HepG2 (cell line): ENCODE data around the gene IHH. TPM values are rescaled to one million over a fixed set of nuclear protein-coding genes. Genes with fewer than 3 reads are reported as not detected.

ENCODE experiments used
- BCL3 ChIP-seq: sonication (generic); formaldehyde crosslinking; IDR thresholded peaks from 2 replicates; pipeline ENCODE4 v1.5.1; 2020; ENCODE audit warnings: mild to moderate bottlenecking, missing genetic modification reagents, moderate library complexity
- CERS6 ChIP-seq: sonication (generic); formaldehyde crosslinking; IDR thresholded peaks from 2 replicates; pipeline ENCODE4 v1.5.0; 2020; ENCODE audit warnings: missing genetic modification reagents
- JUND ChIP-seq: sonication (generic); formaldehyde crosslinking; IDR thresholded peaks from 2 replicates; pipeline ENCODE4 v1.8.0; 2022; ENCODE audit warnings: mild to moderate bottlenecking, missing genetic modification reagents
- KLF15 ChIP-seq: sonication (generic); formaldehyde crosslinking; IDR thresholded peaks from 2 replicates; pipeline ENCODE4 v1.8.1; 2023; ENCODE audit warnings: borderline replicate concordance, mild to moderate bottlenecking, inconsistent platforms, missing genetic modification reagents, mixed read lengths
- MLLT10 ChIP-seq: sonication (generic); formaldehyde crosslinking; IDR thresholded peaks from 2 replicates; pipeline ENCODE4 v1.4.0; 2020; ENCODE audit warnings: missing genetic modification reagents
- NCOA2 ChIP-seq: sonication (generic); formaldehyde crosslinking; IDR thresholded peaks from 2 replicates; pipeline ENCODE4 v1.8.0; 2022; ENCODE audit warnings: inconsistent platforms
- NFKBIZ ChIP-seq: IDR thresholded peaks from 2 replicates; pipeline ENCODE4 v1.6.1; 2018; ENCODE audit warnings: missing genetic modification reagents, missing compliant biosample characterization
- RBFOX2 ChIP-seq: fragments of 200-400 bp; formaldehyde crosslinking; IDR thresholded peaks from 2 replicates; pipeline ENCODE4 v1.6.1; 2017; ENCODE audit warnings: low read depth, mild to moderate bottlenecking, low read length
- ZBTB40 ChIP-seq, 2 experiments: fragments of 450-650 bp in 1 of 2; sonication (generic) in 1 of 2; formaldehyde crosslinking in 1 of 2; IDR thresholded peaks; 2 replicates each; pipeline versions ENCODE4 v1.6.1 to v1.8.0; 2016 to 2022; ENCODE audit warnings: antibody characterized with exemption in 1 of 2, mild to moderate bottlenecking in 1 of 2, missing genetic modification reagents in 1 of 2
- ZNF337 ChIP-seq: sonication (generic); formaldehyde crosslinking; IDR thresholded peaks from 2 replicates; pipeline ENCODE4 v1.5.1; 2020; ENCODE audit warnings: missing genetic modification reagents, low read depth, mild to moderate bottlenecking, borderline replicate concordance
- ZNF431 ChIP-seq: sonication (generic); formaldehyde crosslinking; IDR thresholded peaks from 2 replicates; pipeline ENCODE4 v1.9.0; 2022; ENCODE audit warnings: missing genetic modification reagents, low read depth, mild to moderate bottlenecking, borderline replicate concordance
- ZNF451 ChIP-seq: sonication (generic); formaldehyde crosslinking; IDR thresholded peaks from 2 replicates; pipeline ENCODE4 v1.5.0; 2020; ENCODE audit warnings: mild to moderate bottlenecking, missing genetic modification reagents
- ZNF607 ChIP-seq: sonication (generic); formaldehyde crosslinking; IDR thresholded peaks from 2 replicates; pipeline ENCODE4 v1.5.1; 2020; ENCODE audit warnings: missing genetic modification reagents, mild to moderate bottlenecking, borderline replicate concordance
- ZNF615 ChIP-seq: sonication (generic); formaldehyde crosslinking; IDR thresholded peaks from 2 replicates; pipeline ENCODE4 v1.5.0; 2020; ENCODE audit warnings: mild to moderate bottlenecking, missing genetic modification reagents, borderline replicate concordance
- ZNF619 ChIP-seq: sonication (generic); formaldehyde crosslinking; IDR thresholded peaks from 2 replicates; pipeline ENCODE4 v1.4.0; 2020; ENCODE audit warnings: mild to moderate bottlenecking, missing genetic modification reagents
- ZNF790 ChIP-seq: sonication (generic); formaldehyde crosslinking; IDR thresholded peaks from 2 replicates; pipeline ENCODE4 v1.8.0; 2022; ENCODE audit warnings: missing genetic modification reagents, mild to moderate bottlenecking, borderline replicate concordance
- polyA plus RNA-seq, 8 experiments: library from polyadenylated mRNA; depleted of rRNA in 3 of 8; stranded (reverse) in 7 of 8; unstranded in 1 of 8; fragments of >200 nt; fragmentation: Illumina TruSeq in 4 of 8; extraction: Trizol in 4 of 8; gene quantifications; 2 replicates each; pipeline versions ENCODE4 v1.2.1 to v1.2.3, GENCODE V29; 2011 to 2016; ENCODE audit warnings: low read depth in 4 of 8, missing spikeins in 1 of 8, mixed read lengths in 1 of 8; ENCODE audit not compliant: insufficient read depth in 1 of 8
- total RNA-seq, 5 experiments: library from RNA; depleted of rRNA; stranded (reverse); fragments of >200 nt; fragmentation: Illumina TruSeq; extraction: Trizol; gene quantifications; 2 replicates each; pipeline ENCODE4 v1.2.3, GENCODE V29; 2016; ENCODE audit warnings: low read depth in 1 of 5

Gene IHH
- total and polyA plus RNA-seq, 2 of the 13 experiments (the other 11 are each of a cell fraction or from before 2014, with no cell fraction given), result 0.42 TPM; not detected in 1

- TF ChIP-seq BCL3 (CRISPR knock-in tag) (peak; percentile 31; the same call in 1 of the 2 replicates), KLF15 (CRISPR knock-in tag) (no peak), ZNF451 (CRISPR knock-in tag) (peak; percentile 67; the same call in 1 of the 2 replicates), NCOA2 (CRISPR knock-in tag) (0 out of 2 replicates have a peak, but pooled peaks have one; percentile 38), ZNF619 (CRISPR knock-in tag) (no peak; the same call in none of the 2 replicates), ZBTB40 (IDR thresholded peaks at IDR 0.05) (no peak), ZBTB40 (CRISPR knock-in tag; IDR thresholded peaks at IDR 0.05) (no peak), ZNF607 (CRISPR knock-in tag) (no peak), CERS6 (no peak), NFKBIZ (no peak), ZNF337 (CRISPR knock-in tag) (0 out of 2 replicates have a peak, but pooled peaks have one; percentile 17), ZNF615 (CRISPR knock-in tag) (no peak), MLLT10 (CRISPR knock-in tag) (no peak), JUND (CRISPR knock-in tag) (0 out of 2 replicates have a peak, but pooled peaks have one; percentile 21), ZNF790 (CRISPR knock-in tag) (0 out of 2 replicates have a peak, but pooled peaks have one; percentile 63), RBFOX2 (peak; percentile 80), ZNF431 (CRISPR knock-in tag) (no peak)
These were observed 2.0 kb downstream of the IHH start (continued) for GRCh38 chr2:219058541-219059374.
